HepG2 (cell line): ENCODE results near the gene RIN3.

Experiments
- CEBPG ChIP-seq: IDR thresholded peaks from 2 replicates; pipeline ENCODE4 v1.6.1; 2016
- ZNF121 ChIP-seq: sonication (generic); formaldehyde crosslinking; IDR thresholded peaks from 2 replicates; pipeline ENCODE4 v1.5.0; 2020; ENCODE audit warnings: mild to moderate bottlenecking, missing genetic modification reagents
- ZSCAN25 ChIP-seq: sonication (generic); formaldehyde crosslinking; IDR thresholded peaks from 2 replicates; pipeline ENCODE4 v1.8.0; 2022; ENCODE audit warnings: mild to moderate bottlenecking, missing genetic modification reagents

GRCh38 chr14:92470811-92471210 is 42.8 kb upstream of the RIN3 start:
- TF ChIP-seq CEBPG (CRISPR knock-in tag) (no peak), ZSCAN25 (no peak), ZNF121 (CRISPR knock-in tag) (no peak)
